SH-SY5Y (cell line): Measurements from ENCODE around the gene PNMT.

ENCODE experiments used
- GATA2 ChIP-seq: IDR thresholded peaks from 2 replicates; pipeline ENCODE4 v1.6.1; 2011; ENCODE audit warnings: mild to moderate bottlenecking, low read depth, low read length
- GATA3 ChIP-seq: IDR thresholded peaks from 2 replicates; pipeline ENCODE4 v1.6.1; 2011; ENCODE audit warnings: low read depth, mild to moderate bottlenecking, low read length, moderate library complexity

- TF ChIP-seq GATA2 (no peak), GATA3 (no peak)
These were observed 2.5 kb downstream of the PNMT start for GRCh38 chr17:39670746-39671145.
